AG09319 (cell line): ENCODE measurements around the gene DLGAP1.
A peak's percentile ranks its signal among the peaks of the same experiment; 100 is the strongest.

Experiments
- DNase-seq: peaks from one replicate; pipeline ENCODE4 v3.0.0-alpha.2; 2010; ENCODE audit warnings: low read depth; ENCODE audit errors: extremely low read depth
- CTCF ChIP-seq: IDR thresholded peaks from 2 replicates; pipeline ENCODE4 v1.5.1; 2011; ENCODE audit warnings: low read depth, mild to moderate bottlenecking, inconsistent platforms, low read length, moderate library complexity

DLGAP1 gene

GRCh38 chr18:3649633-3650426 is 805.3 kb downstream of the DLGAP1 start:
- TF ChIP-seq CTCF: no peak
- peak; percentile 18 for DNase-seq

- no peak for DNase-seq
- TF ChIP-seq CTCF: no peak
Observed at GRCh38 chr18:3649135-3649632, 805.9 kb downstream of the DLGAP1 start.

- TF ChIP-seq CTCF: no peak
- no peak for DNase-seq
Observed at GRCh38 chr18:3648641-3649040, 806.5 kb downstream of the DLGAP1 start.

GRCh38 chr18:3648200-3648599 is 806.9 kb downstream of the DLGAP1 start:
- TF ChIP-seq CTCF: no peak
- DNase-seq: no peak

DNA sequence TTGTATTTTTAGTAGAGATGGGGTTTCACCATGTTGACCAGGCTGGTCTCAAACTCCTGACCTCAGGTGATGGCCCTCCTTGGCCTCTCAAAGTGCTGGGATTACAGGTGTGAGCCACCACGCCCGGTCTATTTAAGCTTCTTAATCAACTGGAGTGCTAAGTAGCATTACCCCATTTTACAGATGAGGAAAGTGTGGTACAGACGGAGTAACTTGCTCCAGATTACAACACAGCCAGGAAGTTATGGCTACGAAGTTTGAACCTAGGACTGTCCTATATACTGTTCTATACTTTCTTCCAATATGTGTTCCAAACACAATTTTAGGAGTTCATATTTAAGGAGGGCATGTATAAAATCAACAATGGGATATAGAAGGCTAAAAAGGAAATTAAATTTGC is 807.5 kb downstream of the DLGAP1 start:
- no peak for TF ChIP-seq CTCF
- no peak for DNase-seq

- no peak for TF ChIP-seq CTCF
- DNase-seq: no peak
Observed at GRCh38 chr18:3645384-3646156, 809.5 kb downstream of the DLGAP1 start.
